Activated CD4-positive, alpha-beta T cell treated with anti-CD3 and anti-CD28 coated beads for 1 hour (primary cell): ENCODE results near the gene CYB561.

ENCODE experiments used
- DNase-seq: peaks from one replicate; pipeline ENCODE4 v3.0.0-alpha.2; 2020

Gene CYB561

GRCh38 chr17:63405741-63406261 is 40.3 kb downstream of the CYB561 start:
- DNase-seq = no peak

- DNase-seq = no peak
These were observed 41.1 kb downstream of the CYB561 start for GRCh38 chr17:63405020-63405419.

- no peak for DNase-seq
These were observed 43.5 kb downstream of the CYB561 start for GRCh38 chr17:63402431-63403212.

- no peak for DNase-seq
These were observed 46.2 kb downstream of the CYB561 start for GRCh38 chr17:63399856-63400255.

- no peak for DNase-seq
These were observed 46.8 kb downstream of the CYB561 start for GRCh38 chr17:63399316-63399715.

- no peak for DNase-seq
These were observed 47.4 kb downstream of the CYB561 start for GRCh38 chr17:63398680-63399079.

GRCh38 chr17:63395075-63395805 is 50.9 kb downstream of the CYB561 start:
- DNase-seq = no peak

GRCh38 chr17:63390090-63390489 is 56.0 kb downstream of the CYB561 start:
- DNase-seq = no peak

- no peak for DNase-seq
These were observed 58.3 kb downstream of the CYB561 start for GRCh38 chr17:63387656-63388340.

GRCh38 chr17:63382826-63383225 is 63.3 kb downstream of the CYB561 start:
- DNase-seq = no peak
